K562 (cell line): ENCODE data around the gene LIX1L. TPM values are rescaled to one million over a fixed set of nuclear protein-coding genes. Genes with fewer than 3 reads are reported as not detected.

ENCODE experiments used
- ATF4 ChIP-seq: fragments of 450-650 bp; formaldehyde crosslinking; IDR thresholded peaks from 2 replicates; pipeline ENCODE4 v1.4.0; 2022; ENCODE audit warnings: mild to moderate bottlenecking, moderate library complexity
- CEBPB ChIP-seq: fragments of 450-650 bp; IDR thresholded peaks from 2 replicates; pipeline ENCODE4 v1.6.1; 2016; ENCODE audit warnings: missing genetic modification characterization, missing compliant biosample characterization
- CTBP1 ChIP-seq: fragments of 450-650 bp; IDR thresholded peaks from 2 replicates; pipeline ENCODE4 v1.6.1; 2016; ENCODE audit warnings: borderline replicate concordance
- ELF4 ChIP-seq: fragments of 450-650 bp; formaldehyde crosslinking; IDR thresholded peaks from 2 replicates; pipeline ENCODE4 v1.4.0; 2022; ENCODE audit warnings: missing genetic modification characterization
- EZH2 ChIP-seq: IDR thresholded peaks from 2 replicates; pipeline ENCODE4 v1.6.1; 2012; ENCODE audit warnings: low read depth, mild to moderate bottlenecking, inconsistent platforms, low read length, borderline replicate concordance
- FOXP4 ChIP-seq: sonication (generic); formaldehyde crosslinking; IDR thresholded peaks from 2 replicates; pipeline ENCODE4 v1.8.0; 2022; ENCODE audit warnings: mild to moderate bottlenecking, missing genetic modification reagents, borderline replicate concordance
- GABPB2 ChIP-seq: fragments of 250-450 bp; sonication (Bioruptor Pico); conservative IDR thresholded peaks from 2 replicates; pipeline ENCODE4 v1.5.1; 2021; ENCODE audit warnings: mild to moderate bottlenecking
- KDM1A ChIP-seq, 2 experiments: fragments of 450-650 bp; IDR thresholded peaks; 2 replicates each; pipeline ENCODE4 v1.6.1; 2016; ENCODE audit warnings: mild to moderate bottlenecking in 2 of 2
- KDM5B ChIP-seq: fragments of 200-600 bp; sonication (generic); IDR thresholded peaks from 2 replicates; pipeline ENCODE4 v1.6.1; 2012; ENCODE audit warnings: low read depth, mild to moderate bottlenecking, moderate library complexity, low read length, control low read depth, inconsistent platforms; ENCODE audit not compliant: insufficient replicate concordance
- LCOR ChIP-seq: sonication (generic); formaldehyde crosslinking; IDR thresholded peaks from 2 replicates; pipeline ENCODE4 v1.8.0; 2022; ENCODE audit warnings: mild to moderate bottlenecking, missing genetic modification reagents
- MAZ ChIP-seq, 2 experiments: fragments of 450-650 bp in 1 of 2; sonication (generic) in 1 of 2; formaldehyde crosslinking; IDR thresholded peaks in 1 of 2; conservative IDR thresholded peaks in 1 of 2; 2 replicates each; pipeline versions ENCODE4 v1.4.0 to v1.5.0; 2020; ENCODE audit warnings: mild to moderate bottlenecking in 1 of 2, missing genetic modification reagents in 1 of 2
- POLR2A ChIP-seq: fragments of 450-650 bp; conservative IDR thresholded peaks from 2 replicates; pipeline ENCODE4 v1.6.1; 2016
- SOX6 ChIP-seq: fragments of 450-650 bp; IDR thresholded peaks from 2 replicates; pipeline ENCODE4 v1.6.1; 2014; ENCODE audit warnings: mild to moderate bottlenecking
- SRSF1 ChIP-seq: fragments of 200-400 bp; formaldehyde crosslinking; IDR thresholded peaks from 2 replicates; pipeline ENCODE4 v1.6.1; 2017; ENCODE audit warnings: mild to moderate bottlenecking, low read depth, low read length, moderate library complexity
- XRCC4 ChIP-seq: IDR thresholded peaks from one replicate; pipeline ENCODE4 v1.6.1; 2011; ENCODE audit not compliant: insufficient read depth, insufficient read length; ENCODE audit errors: extremely low read depth
- ZEB2 ChIP-seq: fragments of 450-650 bp; IDR thresholded peaks from 2 replicates; pipeline ENCODE4 v1.6.1; 2016
- ZNF449 ChIP-seq: fragments of 250-450 bp; sonication (Bioruptor Pico); IDR thresholded peaks from 2 replicates; pipeline ENCODE4 v1.8.0; 2022; ENCODE audit warnings: moderate library complexity, mild to moderate bottlenecking, inconsistent platforms
- polyA plus RNA-seq, 8 experiments: library from polyadenylated mRNA; depleted of rRNA in 4 of 8; stranded (reverse) in 5 of 8; unstranded in 3 of 8; fragments of >200 nt; fragmentation: Nextera tagmentation in 2 of 8; fragmentation: Illumina TruSeq in 1 of 8; extraction: Ambion mirVana in 2 of 8; extraction: Trizol in 1 of 8; gene quantifications; 2 replicates each; pipeline versions ENCODE4 v1.2.1 to v1.2.3, GENCODE V29; 2011 to 2014; ENCODE audit warnings: inconsistent platforms in 1 of 8, missing spikeins in 1 of 8
- total RNA-seq, 7 experiments: library from RNA; depleted of rRNA in 6 of 7; stranded (reverse); fragments of >200 nt in 6 of 7; fragmentation: Illumina TruSeq in 2 of 7; extraction: Trizol in 2 of 7; gene quantifications; 2 replicates each; pipeline versions ENCODE4 v1.2.1 to v1.2.3, GENCODE V29; 2011 to 2021; ENCODE audit warnings: low replicate concordance in 1 of 7
- TF ChIP-seq, protein P1 (sequence below): fragments of 450-650 bp; conservative IDR thresholded peaks from 2 replicates; pipeline ENCODE4 v1.6.1; 2016; ENCODE audit warnings: missing genetic modification characterization, low read depth, mild to moderate bottlenecking, missing compliant biosample characterization, moderate library complexity
- TF ChIP-seq, protein P2 (sequence below): sonication (generic); IDR thresholded peaks from 2 replicates; pipeline ENCODE4 v1.6.1; 2016
- TF ChIP-seq, protein P3 (sequence below): sonication (generic); formaldehyde crosslinking; IDR thresholded peaks from 2 replicates; pipeline ENCODE4 v1.8.1; 2023; ENCODE audit warnings: mild to moderate bottlenecking, missing genetic modification reagents

LIX1L gene
- total and polyA plus RNA-seq, 9 of the 15 experiments (the other 6 are each of a cell fraction or from before 2014, with no cell fraction given): 4.6 to 26.5 (median 12.5) TPM

DNA sequence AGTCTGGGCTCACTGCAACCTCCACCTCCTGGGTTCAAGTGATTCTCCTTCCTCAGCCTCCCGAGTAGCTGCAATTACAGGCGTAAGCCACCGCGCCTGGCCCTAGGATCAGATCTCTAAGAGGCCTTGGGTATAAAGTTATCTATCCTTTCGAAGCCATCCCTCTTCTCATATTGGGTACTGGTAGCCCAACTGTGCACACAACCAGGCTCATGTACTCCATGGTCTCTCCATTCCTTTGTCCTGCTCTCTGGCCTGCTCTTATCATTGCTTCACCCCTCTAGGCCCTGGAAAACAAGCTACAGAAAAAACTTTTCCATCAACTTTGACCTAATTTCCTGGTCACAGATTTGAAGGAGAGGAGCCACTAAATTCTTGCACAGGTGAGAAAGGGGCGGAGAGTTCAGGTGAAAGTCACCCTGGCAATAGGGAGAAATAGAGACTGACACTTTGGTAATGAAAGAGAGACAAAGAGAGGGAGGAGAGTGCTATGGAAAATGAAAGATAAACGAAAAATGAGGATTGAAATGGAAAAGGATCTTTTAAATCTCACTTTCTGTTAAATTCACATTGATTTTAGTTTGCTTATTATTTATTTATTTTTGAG is 32.5 kb upstream of the LIX1L start (continued):
- TF ChIP-seq ZNF449 (CRISPR knock-in tag) (no peak), CEBPB (0 out of 2 replicates have a peak, but pooled peaks have one; percentile 18), ELF4 (CRISPR knock-in tag) (no peak), ATF4 (CRISPR knock-in tag) (peak; percentile 24; the same call in 1 of the 2 replicates), GABPB2 (peak; percentile 77), MAZ (CRISPR knock-in tag; conservative IDR thresholded peaks at IDR 0.05 in 1 of 2, IDR thresholded peaks at IDR 0.05 in 1 of 2) (peak in 1 of 2 experiments; percentile 4; a peak in 1 of 4 replicates), POLR2A (peak; percentile 37), XRCC4 (no peak), ZEB2 (peak; percentile 83), SOX6 (peak; percentile 17; the same call in 1 of the 2 replicates), FOXP4 (CRISPR knock-in tag) (0 out of 2 replicates have a peak, but pooled peaks have one; percentile 18), LCOR (no peak), KDM5B (peak; percentile 46), SRSF1 (no peak), KDM1A (IDR thresholded peaks at IDR 0.05) (no peak), EZH2 (no peak), CTBP1 (0 out of 2 replicates have a peak, but pooled peaks have one; percentile 11)
- TF ChIP-seq, protein P1, sequence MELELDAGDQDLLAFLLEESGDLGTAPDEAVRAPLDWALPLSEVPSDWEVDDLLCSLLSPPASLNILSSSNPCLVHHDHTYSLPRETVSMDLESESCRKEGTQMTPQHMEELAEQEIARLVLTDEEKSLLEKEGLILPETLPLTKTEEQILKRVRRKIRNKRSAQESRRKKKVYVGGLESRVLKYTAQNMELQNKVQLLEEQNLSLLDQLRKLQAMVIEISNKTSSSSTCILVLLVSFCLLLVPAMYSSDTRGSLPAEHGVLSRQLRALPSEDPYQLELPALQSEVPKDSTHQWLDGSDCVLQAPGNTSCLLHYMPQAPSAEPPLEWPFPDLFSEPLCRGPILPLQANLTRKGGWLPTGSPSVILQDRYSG (tag): no peak
- TF ChIP-seq, protein P2, sequence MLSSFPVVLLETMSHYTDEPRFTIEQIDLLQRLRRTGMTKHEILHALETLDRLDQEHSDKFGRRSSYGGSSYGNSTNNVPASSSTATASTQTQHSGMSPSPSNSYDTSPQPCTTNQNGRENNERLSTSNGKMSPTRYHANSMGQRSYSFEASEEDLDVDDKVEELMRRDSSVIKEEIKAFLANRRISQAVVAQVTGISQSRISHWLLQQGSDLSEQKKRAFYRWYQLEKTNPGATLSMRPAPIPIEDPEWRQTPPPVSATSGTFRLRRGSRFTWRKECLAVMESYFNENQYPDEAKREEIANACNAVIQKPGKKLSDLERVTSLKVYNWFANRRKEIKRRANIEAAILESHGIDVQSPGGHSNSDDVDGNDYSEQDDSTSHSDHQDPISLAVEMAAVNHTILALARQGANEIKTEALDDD: no peak
- TF ChIP-seq, protein P3, sequence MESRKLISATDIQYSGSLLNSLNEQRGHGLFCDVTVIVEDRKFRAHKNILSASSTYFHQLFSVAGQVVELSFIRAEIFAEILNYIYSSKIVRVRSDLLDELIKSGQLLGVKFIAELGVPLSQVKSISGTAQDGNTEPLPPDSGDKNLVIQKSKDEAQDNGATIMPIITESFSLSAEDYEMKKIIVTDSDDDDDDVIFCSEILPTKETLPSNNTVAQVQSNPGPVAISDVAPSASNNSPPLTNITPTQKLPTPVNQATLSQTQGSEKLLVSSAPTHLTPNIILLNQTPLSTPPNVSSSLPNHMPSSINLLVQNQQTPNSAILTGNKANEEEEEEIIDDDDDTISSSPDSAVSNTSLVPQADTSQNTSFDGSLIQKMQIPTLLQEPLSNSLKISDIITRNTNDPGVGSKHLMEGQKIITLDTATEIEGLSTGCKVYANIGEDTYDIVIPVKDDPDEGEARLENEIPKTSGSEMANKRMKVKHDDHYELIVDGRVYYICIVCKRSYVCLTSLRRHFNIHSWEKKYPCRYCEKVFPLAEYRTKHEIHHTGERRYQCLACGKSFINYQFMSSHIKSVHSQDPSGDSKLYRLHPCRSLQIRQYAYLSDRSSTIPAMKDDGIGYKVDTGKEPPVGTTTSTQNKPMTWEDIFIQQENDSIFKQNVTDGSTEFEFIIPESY (CRISPR knock-in tag): peak; percentile 71
